Astrocyte (in vitro differentiated cells and primary cell): ENCODE measurements around the gene PNMA3.
"Not testable (repeated sequence)": the region's sequence is repeated elsewhere in the genome, so short reads cannot be mapped to it uniquely, and the experiment has no call there.

Experiments used
- EZH2 ChIP-seq: IDR thresholded peaks from 2 replicates; pipeline ENCODE4 v1.6.1; 2012; ENCODE audit warnings: mild to moderate bottlenecking, low read length, inconsistent platforms; ENCODE audit not compliant: insufficient read depth
- TF ChIP-seq, protein P1 (sequence below): IDR thresholded peaks from 2 replicates; pipeline ENCODE4 v1.5.1; 2011; ENCODE audit warnings: low read depth, mild to moderate bottlenecking, inconsistent platforms, low read length, moderate library complexity; ENCODE audit not compliant: insufficient read depth

DNA sequence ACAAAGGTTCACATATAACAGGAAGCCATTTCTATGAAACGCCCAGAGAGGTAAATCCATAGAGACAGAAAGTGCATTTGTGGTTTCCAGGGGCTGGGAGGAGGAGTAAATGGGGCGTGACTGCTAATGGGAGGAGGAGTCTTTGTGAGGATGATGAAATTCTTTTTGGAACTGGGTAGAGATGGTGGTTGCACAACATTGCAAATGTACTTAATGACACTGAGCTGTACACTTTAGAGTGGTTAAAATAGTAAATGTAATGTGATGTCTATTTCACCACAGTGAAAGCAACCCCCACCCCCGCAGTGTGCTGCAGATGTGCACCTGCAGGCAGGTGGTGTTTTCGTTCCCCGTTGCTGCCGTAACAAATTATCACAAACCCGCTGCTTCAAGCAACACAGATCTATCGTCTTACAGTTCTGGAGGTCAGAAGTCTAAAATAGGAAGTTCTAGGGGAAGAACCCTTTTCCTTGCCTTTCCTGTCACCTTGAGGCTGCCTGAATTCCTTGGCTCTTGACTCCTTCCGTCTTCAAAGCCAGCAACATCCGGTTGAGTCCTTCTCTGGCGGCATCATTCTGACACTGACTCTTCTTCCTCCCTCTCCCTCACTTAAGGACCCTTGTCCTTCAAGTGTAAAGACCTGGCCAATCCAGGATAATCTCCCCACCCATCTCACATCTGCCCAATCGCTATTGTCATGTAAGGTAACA lies 50.0 kb downstream of the PNMA3 start:
- TF ChIP-seq, protein P1, sequence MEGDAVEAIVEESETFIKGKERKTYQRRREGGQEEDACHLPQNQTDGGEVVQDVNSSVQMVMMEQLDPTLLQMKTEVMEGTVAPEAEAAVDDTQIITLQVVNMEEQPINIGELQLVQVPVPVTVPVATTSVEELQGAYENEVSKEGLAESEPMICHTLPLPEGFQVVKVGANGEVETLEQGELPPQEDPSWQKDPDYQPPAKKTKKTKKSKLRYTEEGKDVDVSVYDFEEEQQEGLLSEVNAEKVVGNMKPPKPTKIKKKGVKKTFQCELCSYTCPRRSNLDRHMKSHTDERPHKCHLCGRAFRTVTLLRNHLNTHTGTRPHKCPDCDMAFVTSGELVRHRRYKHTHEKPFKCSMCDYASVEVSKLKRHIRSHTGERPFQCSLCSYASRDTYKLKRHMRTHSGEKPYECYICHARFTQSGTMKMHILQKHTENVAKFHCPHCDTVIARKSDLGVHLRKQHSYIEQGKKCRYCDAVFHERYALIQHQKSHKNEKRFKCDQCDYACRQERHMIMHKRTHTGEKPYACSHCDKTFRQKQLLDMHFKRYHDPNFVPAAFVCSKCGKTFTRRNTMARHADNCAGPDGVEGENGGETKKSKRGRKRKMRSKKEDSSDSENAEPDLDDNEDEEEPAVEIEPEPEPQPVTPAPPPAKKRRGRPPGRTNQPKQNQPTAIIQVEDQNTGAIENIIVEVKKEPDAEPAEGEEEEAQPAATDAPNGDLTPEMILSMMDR: not testable (repeated sequence)
- TF ChIP-seq EZH2: not testable (repeated sequence)
